CD4-positive, alpha-beta T cell treated with Interleukin-4 for 1 hour (primary cell): ENCODE measurements around the gene TRHDE.

Experiments
- DNase-seq, 2 donors: peaks; one replicate each; pipeline ENCODE4 v3.0.0-alpha.2; 2020 to 2022

TRHDE gene

DNA sequence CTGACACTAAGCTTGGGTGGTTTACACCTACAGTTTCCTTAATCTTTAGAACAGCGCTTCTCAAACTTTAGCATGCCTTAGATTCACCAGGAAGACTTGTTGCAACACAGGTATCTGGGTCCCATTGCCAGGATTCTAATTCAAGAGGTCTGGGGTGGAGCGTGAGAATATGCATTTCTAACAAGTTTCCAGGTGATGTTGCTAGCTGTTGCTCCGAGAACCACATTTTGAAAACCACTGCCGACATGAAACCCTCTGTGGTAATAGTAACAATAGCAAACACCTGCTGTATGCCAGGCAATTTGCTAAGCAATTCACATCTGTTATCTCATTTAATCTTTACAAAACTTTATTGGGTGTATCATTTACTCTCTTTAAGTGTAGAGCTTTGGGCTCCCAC, 58.6 kb downstream of the TRHDE start:
- no peak for DNase-seq

DNA sequence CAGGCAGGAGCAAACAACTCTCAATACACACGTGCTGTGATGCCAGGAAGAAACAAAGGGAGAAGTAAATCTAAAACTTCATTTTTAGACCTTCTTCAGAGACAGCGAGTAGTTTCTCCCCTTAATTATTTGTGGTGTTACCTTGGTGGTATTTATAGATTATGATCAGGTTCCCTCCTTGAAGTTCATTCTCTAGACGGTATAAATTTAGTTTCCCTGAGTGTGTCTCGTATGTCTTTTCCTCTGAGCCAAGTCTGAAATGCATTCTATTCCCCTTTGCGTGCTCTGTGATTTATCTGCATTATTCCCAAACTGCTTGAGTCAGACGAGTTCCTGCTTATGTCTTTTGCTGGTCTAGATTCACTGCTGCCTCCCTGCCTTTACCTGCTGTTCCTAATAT, 65.2 kb downstream of the TRHDE start:
- no peak for DNase-seq

DNA sequence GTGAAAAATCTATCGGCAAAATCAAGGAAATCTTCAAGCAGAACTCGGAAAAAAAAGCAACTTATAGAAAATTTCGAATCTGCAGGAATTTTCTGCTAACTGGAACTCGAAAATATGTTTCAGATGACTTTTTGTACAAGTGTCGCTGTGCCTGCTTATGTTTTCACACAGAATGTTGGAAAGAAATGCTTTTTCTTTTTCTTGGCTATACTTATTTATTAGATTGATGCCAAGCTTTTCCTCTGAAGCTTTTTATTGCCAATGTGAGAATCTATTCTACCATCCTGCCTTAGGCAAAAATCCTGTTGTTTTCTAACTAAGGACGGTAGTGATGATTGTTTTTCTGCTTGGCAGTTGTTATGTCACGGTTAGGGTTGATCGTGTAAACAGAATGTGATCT, 65.8 kb downstream of the TRHDE start:
- no peak for DNase-seq

DNA sequence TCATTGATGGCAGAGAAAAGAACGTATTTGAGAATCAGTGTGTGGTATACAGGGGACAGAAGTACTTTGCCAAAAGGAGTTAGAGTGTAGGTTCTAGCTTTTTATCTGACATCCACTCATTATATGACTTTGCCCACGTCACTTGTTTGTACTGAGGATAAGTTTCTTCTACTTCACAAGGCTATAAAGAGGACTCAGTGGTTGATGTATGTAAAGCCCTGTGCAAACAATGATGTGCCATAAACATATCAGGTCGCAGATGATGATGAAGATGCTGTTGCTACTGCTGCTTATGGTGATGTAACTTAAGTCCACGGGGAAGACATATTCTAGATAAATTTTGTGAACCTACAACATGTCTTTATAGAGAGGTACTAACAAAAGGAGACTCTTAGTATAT, 66.3 kb downstream of the TRHDE start:
- no peak for DNase-seq

DNA sequence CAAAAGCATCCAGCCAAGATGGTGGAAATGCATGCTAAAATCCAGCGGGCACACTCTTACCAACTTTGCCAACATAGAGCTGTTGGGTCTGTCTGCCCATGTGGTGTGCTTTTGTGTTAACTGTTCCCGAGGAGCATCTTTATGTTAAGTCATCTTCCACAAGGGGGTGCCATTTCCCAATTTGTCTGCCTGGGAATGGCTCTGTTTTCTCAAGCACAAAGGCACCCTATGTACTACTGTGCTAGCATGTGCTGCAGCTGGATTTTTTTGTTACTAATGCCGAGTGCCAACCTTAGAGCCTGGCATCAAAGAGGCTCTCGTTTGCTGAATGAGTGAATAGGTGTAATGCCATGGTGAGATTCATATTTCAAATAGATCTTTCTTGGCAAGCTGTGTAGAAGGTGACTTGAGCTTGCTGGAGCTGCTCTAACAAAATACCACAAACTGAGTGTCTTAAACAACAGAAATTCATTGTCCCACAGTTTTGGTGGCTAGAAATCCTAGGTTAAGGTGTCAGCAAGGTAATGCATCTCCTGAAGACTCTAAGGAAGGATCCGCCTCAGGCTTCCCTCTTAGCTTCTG, 74.3 kb downstream of the TRHDE start:
- peak; percentile 16 to 17 for DNase-seq

DNA sequence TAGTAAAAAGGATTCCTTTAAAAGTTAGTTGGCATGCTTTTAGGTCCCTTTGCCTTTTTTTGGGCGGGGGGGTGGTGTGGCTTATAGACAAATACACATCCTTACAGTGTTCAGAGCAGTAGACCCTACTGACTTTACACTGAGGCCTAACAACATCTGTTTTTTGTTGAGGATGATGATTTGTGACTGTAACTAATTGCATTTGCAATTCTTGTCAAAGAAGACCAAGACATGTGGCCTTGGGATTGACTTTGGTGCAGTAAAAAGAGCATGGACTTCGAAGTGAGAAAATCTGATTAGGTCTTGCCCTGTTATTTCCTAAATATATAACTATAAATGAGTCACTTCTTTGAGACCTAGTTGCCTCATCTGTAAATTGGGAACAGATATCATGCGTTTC, 77.3 kb downstream of the TRHDE start:
- DNase-seq = no peak

DNA sequence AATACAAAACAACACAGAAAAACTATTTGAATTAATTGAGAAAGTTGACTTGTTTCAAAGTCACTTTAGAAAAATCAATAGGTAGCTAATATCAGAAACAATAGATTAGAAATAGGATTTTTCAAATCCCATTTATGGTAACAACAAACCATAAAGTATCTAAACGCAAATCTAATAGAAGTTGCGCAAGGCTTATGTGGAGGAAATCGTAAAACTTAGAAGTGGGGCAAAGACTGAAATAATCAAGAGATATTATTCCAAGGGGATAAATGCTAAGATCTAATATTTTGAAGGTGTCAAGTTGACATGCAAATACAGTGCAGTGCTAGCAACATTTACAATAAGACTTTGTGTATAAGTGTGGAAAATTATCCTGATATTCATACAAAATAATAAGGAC, 87.2 kb downstream of the TRHDE start:
- DNase-seq = no peak

DNA sequence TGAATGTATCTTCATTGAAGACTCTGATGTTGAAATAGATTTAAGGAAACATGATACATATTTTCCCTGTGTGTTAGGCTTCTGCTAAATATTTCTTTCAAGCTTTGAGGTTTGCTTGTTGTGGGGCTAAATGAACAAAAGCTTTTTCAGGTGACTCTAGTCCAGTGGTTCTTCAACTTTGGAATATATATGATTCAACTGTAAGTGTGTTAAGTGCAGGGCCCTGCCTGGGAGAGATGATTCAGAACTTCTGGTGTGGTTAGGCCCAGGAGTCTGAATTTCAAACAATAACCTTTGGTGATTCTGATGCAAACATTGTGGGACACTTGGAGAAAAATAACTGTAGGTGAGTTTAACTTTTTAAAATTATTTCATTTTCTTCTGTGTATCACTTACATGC, 93.0 kb downstream of the TRHDE start:
- DNase-seq = no peak

DNA sequence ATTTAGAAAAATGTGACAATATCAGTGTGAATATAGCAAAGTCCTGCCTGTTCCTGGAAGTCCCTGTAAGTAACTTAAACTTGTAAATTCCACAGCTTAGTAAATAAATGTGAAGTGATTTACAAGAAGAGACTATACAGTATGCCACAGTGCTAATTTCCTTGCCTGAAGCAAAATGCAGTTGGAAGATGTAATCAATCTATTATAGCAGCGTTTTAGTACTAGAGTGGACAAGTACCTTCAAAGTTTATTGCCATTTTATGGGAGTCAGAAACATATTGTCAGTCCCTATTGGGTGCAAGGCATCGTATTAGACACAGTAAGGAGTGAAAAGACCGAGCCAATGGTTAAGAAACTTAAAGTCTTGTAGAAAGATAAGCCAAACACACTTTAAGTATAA, 94.1 kb downstream of the TRHDE start:
- no peak for DNase-seq

DNA sequence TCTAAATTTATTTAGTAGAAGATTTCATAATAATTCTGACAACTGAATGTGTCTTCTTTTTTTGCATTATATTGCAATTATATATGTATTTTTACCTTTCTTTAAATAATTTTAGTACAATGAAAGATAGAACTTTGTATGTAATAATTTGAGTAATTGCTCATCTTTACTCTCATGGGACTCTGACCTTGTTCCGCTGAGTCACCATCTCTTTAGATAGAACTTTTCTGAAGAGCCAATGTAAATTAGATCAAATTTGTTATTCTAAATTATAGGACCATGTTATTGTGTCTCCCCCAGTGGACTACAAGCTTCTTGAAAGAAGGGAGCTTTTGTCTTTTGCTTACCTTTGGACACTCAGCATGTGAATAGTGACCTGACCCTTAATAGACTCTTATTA, 96.1 kb downstream of the TRHDE start:
- no peak for DNase-seq

DNA sequence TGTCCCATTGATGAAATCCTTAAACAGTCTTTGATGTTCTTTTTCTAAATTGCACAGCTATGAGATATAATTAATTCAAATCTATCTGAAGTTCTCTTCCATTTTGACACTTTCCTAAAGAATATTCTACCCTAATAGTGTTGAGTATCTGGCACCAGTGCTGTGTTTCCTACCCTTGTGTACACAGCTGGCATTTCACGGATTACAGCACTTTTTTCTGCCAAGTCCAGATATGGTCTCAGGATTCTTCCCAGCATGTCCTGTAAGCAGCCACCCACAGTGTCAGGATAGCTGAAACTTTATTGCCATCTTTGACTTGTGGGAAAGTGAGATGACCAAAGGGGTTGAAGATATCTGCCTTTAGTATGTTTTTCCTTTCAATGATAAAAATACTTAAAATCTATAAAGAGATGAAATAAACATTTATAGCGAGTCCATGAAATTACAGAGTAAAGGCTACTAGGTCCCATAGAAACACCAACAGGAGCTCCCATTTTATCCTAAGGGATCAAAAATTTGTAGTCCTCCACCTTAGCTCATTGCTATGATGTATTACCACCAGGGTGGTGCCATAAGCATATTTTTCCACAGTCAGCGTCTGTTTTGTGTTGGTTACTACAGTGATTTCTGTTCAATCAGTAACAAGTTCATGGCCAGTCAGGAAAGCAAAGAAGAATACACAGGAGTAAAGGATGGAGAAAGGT, 96.7 kb downstream of the TRHDE start:
- DNase-seq = no peak

DNA sequence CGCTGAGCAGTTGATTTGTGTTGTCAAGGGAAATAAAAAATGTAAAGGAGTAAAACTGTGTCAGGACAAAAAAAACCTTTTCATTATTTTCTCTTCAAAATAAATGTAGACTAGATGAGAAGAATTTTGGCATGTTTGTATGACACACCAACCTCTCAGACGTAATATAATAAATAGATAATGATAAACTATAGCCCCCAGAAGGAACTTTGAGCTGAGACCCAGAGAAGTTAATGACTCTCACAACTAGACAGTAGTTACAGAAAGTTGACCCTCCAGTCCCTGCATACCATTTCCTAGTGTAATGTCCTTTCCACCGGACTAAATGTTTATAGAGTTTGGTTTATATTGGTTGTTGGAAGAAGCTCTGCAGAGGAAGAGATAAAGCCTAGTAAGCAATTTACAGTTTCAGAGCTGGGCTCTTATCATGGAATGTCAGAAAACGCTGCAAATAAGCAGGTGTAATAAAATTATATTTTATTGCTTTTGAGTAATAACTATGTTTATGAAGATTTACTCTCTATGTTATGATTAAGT, 97.3 kb downstream of the TRHDE start:
- no peak for DNase-seq

DNA sequence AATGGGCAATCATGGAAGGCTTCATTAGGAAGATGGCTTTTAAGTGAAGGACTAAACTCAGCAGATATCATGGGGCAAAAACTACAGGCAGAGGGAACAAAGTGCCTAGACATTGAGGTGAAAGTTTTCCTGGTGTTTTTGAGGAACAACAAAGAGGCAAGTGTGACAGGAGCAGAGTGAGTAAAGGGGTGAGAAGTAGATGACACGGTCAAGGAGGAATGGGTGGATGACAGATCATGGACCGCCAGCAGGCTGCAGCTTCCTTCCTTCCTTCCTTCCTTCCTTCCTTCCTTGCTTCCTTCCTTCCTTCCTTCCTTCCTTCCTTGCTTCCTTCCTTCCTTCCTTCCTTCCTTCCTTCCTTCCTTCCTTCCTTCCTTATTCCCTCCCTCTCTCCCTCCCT, 108.3 kb downstream of the TRHDE start:
- no peak for DNase-seq

DNA sequence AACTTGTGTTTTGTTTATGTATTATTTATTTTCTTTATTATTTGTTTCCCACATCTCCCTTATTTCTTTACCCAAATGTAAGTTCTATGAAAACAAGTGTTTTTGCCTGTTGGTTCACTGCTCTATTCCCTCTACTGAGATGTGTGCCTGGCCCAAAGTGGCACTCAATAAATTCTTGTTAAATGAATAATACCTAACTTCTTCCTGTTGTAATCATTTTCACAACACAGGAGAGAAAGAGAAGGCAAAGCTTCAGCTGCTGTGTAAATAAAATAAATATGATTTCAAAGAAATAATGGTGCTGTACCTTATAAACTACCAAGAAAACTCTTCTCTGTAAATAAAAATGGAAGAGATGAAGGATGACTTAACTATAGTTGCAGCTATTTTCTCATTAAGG, 116.2 kb downstream of the TRHDE start:
- DNase-seq = no peak

DNA sequence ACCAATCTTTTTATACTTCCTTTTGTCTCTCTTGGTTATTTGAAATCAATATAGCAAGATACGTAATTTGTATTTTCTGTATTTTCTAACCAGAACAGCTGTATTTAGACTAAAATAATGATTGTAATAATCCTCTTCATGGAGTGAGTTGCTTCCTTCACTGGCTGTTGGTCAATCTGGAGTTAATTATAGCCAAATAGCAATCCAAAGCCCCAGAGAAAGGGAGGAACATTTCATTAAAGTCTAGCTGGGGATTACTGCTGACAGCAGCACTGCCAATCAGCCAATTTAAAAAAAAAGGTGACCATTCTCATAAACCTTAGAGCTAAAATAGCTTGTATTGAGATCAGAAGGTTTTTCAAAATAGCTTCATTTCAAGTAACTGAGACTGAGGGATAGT, 118.0 kb downstream of the TRHDE start:
- DNase-seq = no peak

DNA sequence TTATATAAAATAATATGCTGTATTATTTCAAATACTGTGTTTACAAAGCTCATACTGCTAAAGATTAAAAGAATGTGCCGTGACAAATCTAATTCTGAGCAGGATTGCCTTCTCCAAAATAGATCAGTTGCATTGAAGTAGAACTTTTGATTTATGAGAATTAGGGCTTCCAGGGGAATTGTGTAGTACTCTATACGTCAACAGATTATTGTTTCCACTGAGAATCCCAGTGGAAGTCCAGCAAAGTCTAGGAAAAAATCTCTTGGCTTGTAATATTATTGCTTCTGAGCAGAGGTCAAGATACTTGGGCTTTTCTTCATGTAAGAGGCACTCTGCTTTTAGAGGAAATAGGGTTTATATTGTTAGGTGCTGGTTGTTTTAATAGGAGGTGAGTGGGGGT, 133.9 kb downstream of the TRHDE start:
- DNase-seq = no peak

DNA sequence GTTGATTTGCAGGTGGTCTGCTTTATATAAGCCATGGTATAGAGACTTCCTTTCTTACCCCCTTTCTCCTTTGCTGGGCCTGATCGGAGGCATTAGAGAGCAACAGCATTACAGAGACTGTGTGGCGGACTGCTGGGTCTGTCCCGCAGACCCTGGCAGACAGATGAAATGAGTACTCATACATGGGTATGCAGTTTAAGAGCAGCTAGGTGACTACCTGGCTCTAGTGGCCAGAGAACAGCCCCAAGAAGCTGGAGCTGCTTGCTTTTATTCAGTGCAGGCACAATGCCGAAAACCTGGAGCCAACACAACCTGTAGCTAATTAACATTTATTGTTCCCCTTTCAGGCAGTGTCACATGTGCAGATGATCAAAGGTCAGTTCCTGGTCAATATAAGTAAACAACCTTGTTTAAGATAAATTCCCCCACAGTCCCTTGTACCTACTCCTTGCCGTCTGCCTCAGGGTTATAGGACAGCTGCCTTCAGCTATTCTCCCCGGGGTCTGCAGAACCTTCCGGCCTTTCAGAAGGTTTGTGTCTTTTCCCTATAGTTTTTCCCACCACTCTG, 160.0 kb downstream of the TRHDE start:
- DNase-seq = no peak

DNA sequence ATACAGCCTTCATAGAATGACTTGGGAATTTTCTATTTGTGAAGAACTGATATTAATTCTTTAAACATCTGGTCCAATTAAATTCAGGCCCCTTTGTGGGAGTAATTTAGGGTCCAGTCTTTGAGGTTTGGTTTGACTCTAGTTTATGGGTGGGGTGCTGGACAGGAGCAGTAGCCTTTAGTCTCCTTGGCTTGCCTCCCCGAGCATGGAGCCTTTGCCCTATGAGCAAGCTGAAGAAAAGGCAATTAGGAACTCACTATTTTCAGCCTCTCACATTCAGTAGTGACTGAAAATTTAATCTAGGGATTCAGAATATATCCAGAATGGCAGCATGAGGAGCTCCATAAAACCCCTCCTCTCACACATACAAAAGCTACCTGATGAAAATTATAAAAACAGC, 161.1 kb downstream of the TRHDE start:
- no peak for DNase-seq

DNA sequence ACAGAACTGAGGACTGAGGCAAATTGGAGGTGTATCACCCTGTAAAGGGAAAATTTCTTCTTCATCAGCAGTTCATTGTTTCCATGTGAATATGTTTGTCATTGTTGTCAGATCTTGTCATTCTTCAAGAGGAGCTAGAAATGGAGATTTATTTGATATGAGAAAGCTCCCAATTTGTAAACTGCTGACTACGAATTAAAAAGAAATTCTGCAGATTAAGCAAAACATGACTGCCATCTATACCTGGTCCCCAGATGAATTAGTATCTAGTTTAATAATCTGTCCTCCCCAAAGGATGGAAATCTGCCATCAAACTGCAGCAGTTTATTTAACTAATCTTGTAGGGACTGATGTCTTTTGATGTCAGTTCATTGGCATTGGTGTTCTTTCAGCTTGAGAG, 162.8 kb downstream of the TRHDE start:
- no peak for DNase-seq

DNA sequence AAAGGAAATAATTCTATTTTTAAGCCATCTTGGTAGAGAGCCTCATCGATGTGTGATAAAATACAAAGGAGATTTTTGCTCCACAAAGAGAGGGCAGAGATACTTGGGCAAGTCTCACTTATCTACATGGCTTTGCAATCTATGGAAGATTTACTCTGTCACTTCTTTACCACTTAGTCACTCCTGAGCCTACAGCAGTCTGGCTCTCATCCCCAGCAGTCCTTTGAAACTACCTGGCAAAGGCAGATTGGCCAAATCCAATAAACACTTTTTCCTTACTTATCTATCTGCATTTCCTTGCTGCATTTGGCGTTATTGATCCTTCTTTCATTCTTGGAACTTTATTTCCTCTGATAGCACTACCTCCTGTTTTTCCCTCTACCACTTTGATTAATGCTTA, 170.0 kb downstream of the TRHDE start:
- DNase-seq = no peak

DNA sequence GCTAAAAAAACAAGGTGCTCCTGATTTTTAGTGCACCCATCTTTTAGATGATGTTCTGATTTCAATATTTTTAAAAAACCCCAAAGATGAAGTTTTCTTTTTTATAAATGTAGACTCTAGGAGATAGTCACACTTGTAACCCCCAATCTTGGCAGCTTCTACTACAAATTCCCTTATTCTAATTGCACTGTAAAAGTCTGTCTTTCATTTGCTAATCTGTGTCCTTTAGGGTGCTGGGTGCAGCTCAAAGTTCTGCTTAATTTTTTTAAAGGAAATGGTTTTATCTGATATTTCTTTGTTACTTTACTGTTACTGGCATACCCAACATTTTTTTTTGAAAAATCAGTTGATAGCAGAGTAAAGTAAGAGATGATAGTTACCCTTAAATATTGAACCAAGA, 172.0 kb downstream of the TRHDE start:
- no peak for DNase-seq

DNA sequence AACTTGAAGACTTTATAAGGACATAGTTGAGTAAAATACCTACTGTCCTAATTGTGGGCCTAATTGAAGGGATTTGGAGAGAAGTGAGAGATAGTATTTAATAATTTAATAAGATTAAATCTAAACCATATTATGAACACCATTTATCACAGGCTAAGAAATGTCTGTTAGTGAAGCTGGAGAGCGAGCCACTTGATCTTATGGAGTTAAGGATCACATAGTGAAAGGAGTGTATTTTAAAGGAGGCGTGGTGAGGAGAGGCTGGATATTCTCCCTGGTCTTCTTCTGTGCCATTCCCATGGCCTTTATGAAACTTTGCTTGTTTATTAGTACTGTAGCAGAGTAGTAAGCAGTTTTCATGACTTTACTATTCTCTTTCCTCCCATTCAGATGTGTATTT, 172.4 kb downstream of the TRHDE start:
- DNase-seq = no peak

DNA sequence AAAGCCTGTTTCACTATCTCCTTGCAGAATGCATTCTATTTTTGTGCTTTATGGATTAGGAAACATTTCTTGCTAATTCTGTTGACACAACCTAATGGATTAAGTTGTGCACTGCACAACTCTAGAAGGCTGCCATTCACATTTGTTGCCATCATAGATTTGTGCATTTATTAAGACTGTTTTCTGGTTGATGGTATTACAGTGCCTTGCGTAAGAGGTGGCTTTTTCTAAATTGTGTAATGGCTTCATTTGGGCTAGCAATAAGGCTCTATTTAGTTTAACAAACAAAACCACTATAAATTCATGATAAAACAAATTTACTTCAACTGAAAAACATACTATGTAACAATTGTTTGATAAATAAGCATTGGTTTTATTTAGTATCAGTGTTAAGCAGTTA, 175.9 kb downstream of the TRHDE start:
- no peak for DNase-seq

DNA sequence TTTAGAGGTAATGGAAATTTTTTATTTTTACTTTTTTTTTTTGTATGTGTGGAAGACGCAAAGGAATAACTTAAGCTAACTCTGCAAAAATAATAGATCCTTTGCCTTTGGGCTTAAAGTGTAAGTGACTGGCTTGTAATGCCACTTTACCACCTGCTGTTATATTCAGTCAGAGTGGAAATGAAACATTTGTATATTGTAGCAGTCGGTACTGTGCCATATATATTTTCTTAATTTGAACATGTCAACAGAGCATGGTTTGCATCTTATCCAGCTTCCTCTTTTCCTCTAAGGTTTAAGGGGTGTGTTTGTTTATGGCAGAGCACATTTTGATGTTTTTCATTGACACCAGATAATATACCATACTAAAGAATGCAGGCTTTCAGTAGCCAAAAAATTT, 176.6 kb downstream of the TRHDE start:
- no peak for DNase-seq

DNA sequence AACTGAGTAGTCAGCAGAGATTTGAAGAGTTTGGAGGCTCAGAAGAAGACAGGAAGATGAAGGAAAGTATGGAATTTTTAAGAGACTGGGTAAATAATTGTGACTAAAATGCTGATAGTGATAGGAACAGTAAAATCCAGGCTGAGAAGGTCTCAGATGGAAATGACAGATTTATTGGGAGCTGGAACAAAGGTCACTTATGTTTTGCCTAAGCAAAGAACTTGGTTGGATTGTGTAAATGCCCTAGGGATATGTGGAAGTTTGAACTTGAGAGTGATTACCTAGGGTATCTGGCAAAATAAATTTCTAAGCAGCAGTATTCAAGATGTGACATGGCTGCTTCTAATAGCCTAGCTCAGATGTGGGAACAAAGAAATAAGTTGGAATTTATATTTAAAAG, 180.9 kb downstream of the TRHDE start:
- DNase-seq = no peak
